GM18909 (cell line): ENCODE data around the gene DACH2.

Experiments
- ATAC-seq: cut with Tn5 transposase; IDR thresholded peaks from one replicate; pipeline ENCODE4 v1.9.1; 2021; ENCODE audit warnings: mild to moderate bottlenecking; ENCODE audit not compliant: unreplicated experiment, poor library complexity

The DACH2 gene

DNA sequence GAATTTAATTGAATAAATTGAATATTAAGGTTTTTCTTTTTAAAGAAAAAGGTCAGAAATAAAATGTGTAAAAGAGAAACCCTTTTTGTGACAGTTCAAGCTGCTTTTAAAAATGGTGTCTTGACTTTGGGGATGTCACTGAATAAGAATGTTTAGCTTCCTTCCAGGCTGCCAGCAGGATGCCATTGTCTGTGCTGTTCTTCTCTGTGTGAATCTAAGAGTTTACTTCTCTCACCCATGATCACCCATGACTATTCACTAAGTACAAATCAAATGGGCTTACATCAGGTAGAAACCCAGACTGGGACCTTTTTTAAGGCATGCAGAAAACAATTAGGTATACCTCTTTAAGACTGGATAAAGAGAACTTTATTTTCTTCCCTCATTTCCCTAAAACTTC lies 115.3 kb downstream of the DACH2 start:
- ATAC-seq, result no peak

GRCh38 chrX:86295293-86295692 lies 147.0 kb downstream of the DACH2 start:
- no peak for ATAC-seq

- no peak for ATAC-seq
Observed at GRCh38 chrX:86322913-86323312, 174.7 kb downstream of the DACH2 start.

GRCh38 chrX:86329174-86329573 lies 180.9 kb downstream of the DACH2 start:
- ATAC-seq, result no peak

DNA sequence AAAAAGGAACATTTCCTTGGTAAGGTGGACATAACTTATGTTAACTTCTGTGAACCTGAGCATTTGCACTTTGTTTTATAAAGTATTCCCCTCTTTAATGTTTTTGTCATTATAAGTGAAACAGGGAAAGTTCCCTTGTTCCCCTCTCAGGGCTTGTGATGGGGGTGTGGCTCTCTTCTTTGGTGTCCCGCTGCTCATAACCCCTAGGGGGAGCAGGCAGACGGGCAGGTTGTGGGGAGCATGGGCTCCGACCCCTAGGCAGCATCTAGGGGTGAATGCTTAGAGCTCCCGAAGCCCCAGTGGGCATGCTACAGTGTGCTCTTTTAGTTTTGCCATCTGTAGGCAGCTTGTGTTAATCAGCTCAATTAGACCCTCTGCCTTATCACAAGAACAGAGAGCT lies 200.4 kb downstream of the DACH2 start:
- no peak for ATAC-seq

- no peak for ATAC-seq
Observed at GRCh38 chrX:86349115-86349514, 200.9 kb downstream of the DACH2 start.

- no peak for ATAC-seq
Observed at GRCh38 chrX:86369847-86370630, 221.8 kb downstream of the DACH2 start.

DNA sequence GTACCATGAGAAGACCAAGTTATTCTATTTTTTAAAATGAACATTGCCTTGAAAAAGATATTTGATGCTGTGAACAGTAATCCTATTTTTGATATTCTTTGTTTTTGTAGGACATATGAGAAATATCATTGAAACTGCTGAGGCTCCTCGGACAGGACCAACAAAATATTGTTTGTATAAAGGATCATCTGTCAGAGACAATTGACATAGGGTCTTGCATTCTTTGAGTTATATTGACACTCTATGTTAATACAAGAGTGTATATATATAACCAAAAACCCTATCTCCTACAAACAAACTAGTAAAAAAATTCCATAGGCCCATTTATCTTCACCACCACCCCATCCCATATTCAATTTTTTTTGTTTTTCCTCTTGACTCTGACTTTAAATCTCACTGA lies 222.7 kb downstream of the DACH2 start:
- no peak for ATAC-seq

GRCh38 chrX:86379209-86379608 lies 231.0 kb downstream of the DACH2 start:
- no peak for ATAC-seq

DNA sequence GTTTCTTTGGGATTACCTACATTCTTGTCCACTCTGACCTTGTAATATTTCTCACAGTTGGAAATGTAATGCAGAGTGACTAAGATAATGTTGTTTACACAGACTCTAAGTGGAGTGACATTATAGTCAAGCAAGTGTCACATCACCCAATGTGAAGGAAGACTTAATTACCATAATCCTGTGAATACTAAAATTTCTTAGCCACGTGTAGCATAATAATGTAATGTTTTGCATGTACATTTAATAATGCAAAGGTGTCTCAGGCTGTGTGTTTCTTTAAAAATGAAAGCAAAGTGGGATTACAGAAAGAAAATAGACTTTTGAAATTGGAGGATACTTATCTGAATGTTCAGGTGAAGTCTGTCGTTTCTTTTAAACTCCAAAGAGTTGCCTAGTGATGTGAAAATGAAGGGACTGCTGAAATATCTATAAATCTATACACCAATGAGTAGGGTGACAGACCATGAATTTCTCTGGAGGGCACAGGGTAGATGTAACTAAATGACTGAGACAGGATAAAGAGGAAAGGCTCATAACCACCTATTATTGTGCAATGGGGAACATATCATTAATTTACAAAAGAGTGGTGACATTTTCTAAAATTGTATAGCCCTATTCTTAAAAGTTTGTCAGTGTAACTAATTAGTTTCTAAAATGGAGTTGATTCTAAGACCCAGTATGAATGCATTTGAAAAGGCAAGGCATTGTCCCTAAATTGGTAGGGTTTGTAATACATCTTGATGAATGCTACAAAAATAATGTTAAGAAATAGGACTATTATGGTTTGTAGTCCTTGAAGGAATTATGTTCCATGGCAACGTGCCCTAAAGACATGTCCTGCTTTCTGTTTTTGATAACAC lies 235.7 kb downstream of the DACH2 start:
- no peak for ATAC-seq

DNA sequence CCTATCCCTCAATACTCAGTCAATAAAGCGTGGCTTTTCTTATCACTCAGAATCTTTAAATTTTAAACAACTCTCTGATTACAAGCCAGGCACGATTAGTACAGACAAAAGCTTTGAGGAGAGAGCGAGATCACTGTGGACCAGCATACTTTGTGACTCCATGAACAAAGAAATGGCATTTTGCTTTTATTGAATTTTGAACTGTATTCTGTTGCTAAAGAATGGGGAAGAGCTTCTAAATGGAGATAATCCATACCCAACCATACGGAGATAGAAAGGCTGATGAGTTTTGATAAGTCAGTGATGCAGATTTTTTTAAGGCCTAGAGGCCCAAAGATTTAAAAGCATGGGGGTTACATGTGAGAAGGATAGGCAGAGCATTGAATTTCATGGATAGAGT lies 259.1 kb downstream of the DACH2 start:
- no peak for ATAC-seq

DNA sequence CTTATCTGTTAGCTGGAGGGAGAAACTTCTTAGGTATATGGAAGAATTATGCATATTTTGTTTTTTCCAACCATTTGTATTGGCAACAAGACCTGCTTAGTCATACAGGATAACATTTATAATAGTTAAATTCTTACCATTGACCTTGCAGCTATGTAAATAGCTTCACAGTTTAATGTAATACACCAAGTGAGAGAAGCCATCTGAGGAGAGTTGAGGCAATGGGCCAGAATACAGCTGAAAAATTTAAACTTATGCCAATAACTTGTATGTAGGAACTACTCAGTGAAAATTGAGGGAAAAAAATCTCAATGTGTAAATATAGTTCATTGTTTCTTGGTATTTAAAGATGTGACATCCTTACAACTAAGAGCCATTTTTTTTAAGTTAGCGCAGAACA lies 273.5 kb downstream of the DACH2 start:
- ATAC-seq, result no peak

DNA sequence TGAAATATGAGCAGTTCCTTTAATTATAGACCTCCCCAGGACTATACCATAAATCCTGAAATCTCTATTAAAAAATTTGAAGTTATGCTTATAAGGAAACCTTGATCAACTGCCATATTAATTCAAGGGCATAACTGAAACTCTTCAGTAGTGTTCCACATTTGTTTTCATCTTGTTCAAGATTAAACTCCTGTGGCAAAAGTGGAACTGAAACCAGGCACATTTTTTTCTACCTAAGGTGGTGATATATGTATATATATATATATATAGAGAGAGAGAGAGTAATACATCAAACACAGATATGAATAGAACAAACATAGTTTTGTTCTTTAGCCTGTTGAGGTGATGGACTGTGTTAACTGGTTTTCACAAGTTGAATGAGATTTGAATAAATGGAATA lies 287.9 kb downstream of the DACH2 start:
- no peak for ATAC-seq

DNA sequence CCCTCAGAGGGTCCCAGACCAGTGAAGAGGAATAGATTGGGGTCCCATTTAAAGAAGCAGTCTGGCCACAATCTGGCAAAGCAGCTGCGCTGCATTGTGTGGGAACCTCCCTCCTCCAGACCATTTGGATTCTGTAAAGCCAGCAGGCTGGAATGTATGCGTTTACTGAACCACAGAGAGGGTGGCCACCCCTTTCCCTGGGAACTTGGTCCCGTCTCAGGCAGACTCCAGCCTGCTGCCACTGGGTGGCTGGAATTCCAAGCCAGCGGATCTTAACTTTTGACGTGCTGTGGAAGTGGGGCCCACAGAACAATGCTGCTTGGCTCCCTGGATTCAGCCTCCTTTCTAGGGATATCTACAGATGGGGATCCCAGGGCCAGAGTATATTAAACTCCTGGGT lies 307.2 kb downstream of the DACH2 start:
- ATAC-seq, result no peak

DNA sequence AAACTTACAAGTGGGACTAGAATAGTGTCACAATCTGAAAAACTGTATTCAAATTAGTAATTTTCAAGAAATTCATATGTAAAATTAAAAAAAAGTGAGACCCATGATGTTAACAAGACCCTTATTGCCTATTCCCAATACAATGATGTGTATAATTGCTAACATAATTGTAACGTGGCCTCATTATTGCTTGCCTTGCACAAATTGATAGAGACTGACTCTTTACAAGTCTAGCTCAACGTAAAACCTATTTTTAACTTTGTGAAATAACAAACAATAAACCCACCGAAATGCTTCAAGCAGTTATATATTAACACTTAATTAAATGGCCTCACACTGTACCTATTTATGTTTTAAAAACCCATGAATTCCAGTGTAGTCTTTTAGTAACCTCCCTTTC lies 312.5 kb downstream of the DACH2 start:
- ATAC-seq, result no peak

DNA sequence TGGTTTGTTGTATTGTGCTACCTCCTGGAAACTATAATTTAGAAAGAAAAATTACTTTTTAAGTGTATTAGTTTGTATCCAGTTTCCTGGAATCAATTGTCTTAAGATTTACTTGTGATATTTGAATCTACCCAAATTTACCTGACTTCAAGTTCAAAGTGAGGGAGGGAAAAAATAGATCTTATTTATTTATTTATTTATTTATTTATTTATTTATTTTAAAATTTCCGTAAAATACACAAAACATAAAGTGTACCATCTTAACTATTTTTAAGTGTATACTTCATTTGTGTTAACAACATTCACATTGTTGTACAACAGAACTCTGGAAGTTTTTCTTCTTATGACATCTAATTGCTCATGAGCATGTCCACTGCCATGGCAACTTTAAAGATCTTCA lies 356.0 kb downstream of the DACH2 start:
- ATAC-seq, result no peak

DNA sequence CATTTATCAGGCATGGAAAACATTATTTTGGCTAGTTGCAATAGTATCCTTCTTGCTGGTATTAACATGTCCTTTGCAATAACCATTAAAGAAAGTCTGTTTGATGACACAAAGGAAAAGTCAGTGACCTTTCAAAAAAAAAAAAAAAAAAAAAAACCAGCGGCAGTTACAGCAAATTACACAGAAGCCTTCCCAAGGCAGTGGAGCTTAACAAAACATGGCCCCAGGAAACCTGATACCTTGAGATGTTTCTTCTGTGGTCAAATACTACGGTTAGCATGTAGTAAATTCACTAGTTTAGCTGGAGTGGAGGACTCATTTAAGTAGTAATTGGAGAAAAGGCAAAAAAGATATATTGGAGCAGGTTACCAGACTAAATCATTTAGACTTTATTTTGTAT lies 359.1 kb downstream of the DACH2 start:
- no peak for ATAC-seq

DNA sequence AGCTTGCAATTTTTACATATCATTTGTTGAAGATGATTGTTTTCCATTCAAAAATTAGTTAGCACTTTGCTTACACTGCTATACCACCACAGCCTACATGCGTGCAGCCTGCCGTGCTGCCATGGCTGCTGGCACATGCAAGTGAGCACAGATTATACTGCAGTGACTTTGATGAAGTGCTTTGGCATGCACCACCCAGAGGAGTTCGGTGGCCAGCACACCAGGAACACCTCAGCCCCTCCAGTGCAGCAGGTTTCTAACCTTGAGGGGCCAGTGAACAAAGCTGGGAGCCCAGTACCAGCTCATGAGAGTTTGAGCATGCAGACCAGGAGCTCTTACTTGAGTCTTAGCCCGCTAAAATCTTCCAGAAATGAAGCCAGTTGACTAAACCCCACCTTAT lies 431.5 kb downstream of the DACH2 start:
- no peak for ATAC-seq

- peak; percentile 58 for ATAC-seq
Observed at GRCh38 chrX:86604607-86605006, 456.4 kb downstream of the DACH2 start.

DNA sequence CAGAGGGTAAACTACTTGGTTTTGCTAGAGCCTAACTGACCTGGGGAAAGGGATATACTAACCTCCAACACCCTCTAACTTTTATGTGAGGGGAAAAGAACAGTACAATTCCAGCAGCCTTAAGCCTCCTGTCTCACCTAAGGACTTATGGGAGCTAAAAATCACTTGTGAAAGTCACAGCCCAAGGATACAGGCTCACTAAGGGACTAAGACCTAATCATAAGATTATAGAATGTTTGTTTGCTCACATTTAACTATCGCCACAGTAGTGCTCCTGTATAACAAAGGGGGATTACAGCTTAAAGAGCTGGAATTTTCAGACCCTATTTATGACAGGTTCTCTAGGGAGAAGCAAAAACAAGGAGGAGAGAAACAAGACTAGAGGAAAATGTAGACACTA lies 548.7 kb downstream of the DACH2 start:
- no peak for ATAC-seq

DNA sequence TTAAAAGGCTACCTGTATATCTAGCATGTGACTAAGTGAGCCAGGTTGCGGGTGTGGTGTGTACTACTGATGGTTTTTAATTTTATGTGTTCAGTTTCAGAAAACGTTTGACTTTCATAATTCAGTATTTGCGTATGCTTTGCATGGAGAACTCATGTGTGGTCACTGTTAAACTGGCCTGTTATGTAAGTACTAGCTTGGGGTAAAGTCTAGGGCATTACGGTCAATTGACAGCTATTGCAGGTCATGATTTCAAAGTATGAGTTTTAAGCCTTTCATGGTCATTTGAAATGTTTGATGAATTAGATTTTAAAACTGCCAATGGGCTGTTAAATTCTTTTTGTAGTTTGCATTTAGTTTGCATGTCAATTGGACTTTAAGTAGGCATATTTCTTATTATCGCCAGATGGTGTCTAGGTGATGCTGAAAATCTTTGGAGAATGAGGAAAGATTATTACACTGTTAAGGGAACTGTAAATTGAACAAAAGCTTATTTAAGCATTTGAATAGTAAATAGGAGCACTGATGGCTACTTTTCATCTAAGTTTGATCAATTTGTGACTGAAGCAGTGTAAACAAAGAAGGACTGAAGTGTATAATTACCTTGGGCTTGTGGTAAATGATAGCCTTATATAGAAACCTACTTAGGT lies 563.4 kb downstream of the DACH2 start:
- ATAC-seq, result no peak
